SK-N-SH treated with all-trans-retinoic acid at 6 μM for 48 hours (cell line): ENCODE data around the gene NOS3.
A peak's percentile ranks its signal among the peaks of the same experiment; 100 is the strongest.

Experiments
- ATAC-seq: fragments of 200-7000 bp; cut with Tn5 transposase; 3 replicates; pipeline ENCODE4 v1.9.1; 2020; ENCODE audit warnings: mild to moderate bottlenecking, moderate library complexity
- CREB5 ChIP-seq: fragments of 250-450 bp; sonication (Bioruptor Pico); IDR thresholded peaks from 2 replicates; pipeline ENCODE4 v1.5.1; 2020; ENCODE audit warnings: low read depth, mild to moderate bottlenecking, moderate library complexity
- TCF4 ChIP-seq: fragments of 250-450 bp; sonication (Bioruptor Pico); IDR thresholded peaks from 2 replicates; pipeline ENCODE4 v1.8.0; 2021; ENCODE audit warnings: mild to moderate bottlenecking, moderate library complexity, borderline replicate concordance
- ZFP3 ChIP-seq: fragments of 250-450 bp; sonication (Bioruptor Pico); IDR thresholded peaks from 2 replicates; pipeline ENCODE4 v1.5.0; 2020; ENCODE audit warnings: mild to moderate bottlenecking, moderate library complexity
- ZNF565 ChIP-seq: fragments of 450-650 bp; formaldehyde crosslinking; conservative IDR thresholded peaks from 2 replicates; pipeline ENCODE4 v1.5.0; 2020; ENCODE audit warnings: low read depth, mild to moderate bottlenecking, moderate library complexity

NOS3 gene

GRCh38 chr7:151062399-151063211, 71.8 kb downstream of the NOS3 start:
- TF ChIP-seq CREB5 (CRISPR knock-in tag) (no peak), ZNF565 (no peak), ZFP3 (CRISPR knock-in tag) (0 out of 2 replicates have a peak, but pooled peaks have one; percentile 28)
- TF ChIP-seq, all 23 proteins: peak for 1
- ATAC-seq, result no peak

GRCh38 chr7:151063212-151063561, 72.4 kb downstream of the NOS3 start:
- TF ChIP-seq TCF4 (CRISPR knock-in tag), result no peak
- ATAC-seq, result no peak
